Keratinocyte (primary cell): ENCODE results near the gene CYTH1.

Experiments used
- CTCF ChIP-seq, 3 experiments: IDR thresholded peaks in 1 of 3; conservative IDR thresholded peaks in 1 of 3; optimal IDR thresholded peaks in 1 of 3; 2 replicates in 2 of 3; 3 replicates in 1 of 3; pipeline versions ENCODE3 to v1.5.1; 2011; ENCODE audit warnings: low read length in 3 of 3, mild to moderate bottlenecking in 3 of 3, moderate library complexity in 2 of 3, control low read depth in 1 of 3, inconsistent platforms in 1 of 3; ENCODE audit not compliant: insufficient read depth in 2 of 3; ENCODE audit errors: extremely low read depth in 1 of 3
- EZH2 ChIP-seq: IDR thresholded peaks from one replicate; pipeline ENCODE4 v1.6.1; 2012; ENCODE audit warnings: inconsistent platforms, mild to moderate bottlenecking, low read length, moderate library complexity

GRCh38 chr17:78804777-78805176, 22.7 kb upstream of the CYTH1 start:
- TF ChIP-seq CTCF (optimal IDR thresholded peaks at IDR 0.05 in 1 of 3, IDR thresholded peaks at IDR 0.05 in 1 of 3, conservative IDR thresholded peaks at IDR 0.05 in 1 of 3; ENCODE audit: extremely low read depth in 1 of 3, insufficient read depth in 2 of 3, low read length in 3 of 3) (no peak), EZH2 (no peak)
